Activated B cell treated with CpG ODN at 0.5 μM for 24 hours (primary cell): ENCODE data around the gene CAMK2G. TPM values are rescaled to one million over a fixed set of nuclear protein-coding genes. Genes with fewer than 3 reads are reported as not detected.

Source experiments
- ATAC-seq: fragments of 200-7000 bp; cut with Tn5 transposase; one replicate; pipeline ENCODE4 v1.10.0; 2021; ENCODE audit warnings: low read depth, mild to moderate bottlenecking, moderate library complexity
- CTCF ChIA-PET: fragments of 350-600 bp; sonication (Branson Sonifier 250); formaldehyde crosslinking; loops from one replicate; lab custom pipeline; 2021; ENCODE audit warnings: antibody characterized with exemption; lab: Charles Lee
- POLR2A ChIA-PET: fragments of 350-600 bp; sonication (Branson Sonifier 250); formaldehyde crosslinking; loops from one replicate; lab custom pipeline; 2021; ENCODE audit warnings: antibody characterized with exemption; lab: Charles Lee
- DNase-seq: peaks from one replicate; pipeline ENCODE4 v3.0.0; 2022
- H3K27ac Mint-ChIP-seq: one replicate; pipeline ENCODE4 v1.8.0; 2020; ENCODE audit warnings: mixed read lengths
- H3K27me3 Mint-ChIP-seq: one replicate; pipeline ENCODE4 v1.8.0; 2021; ENCODE audit warnings: mixed read lengths
- H3K36me3 Mint-ChIP-seq: one replicate; pipeline ENCODE4 v1.8.0; 2021; ENCODE audit warnings: low read depth, mixed read lengths
- H3K4me1 Mint-ChIP-seq: one replicate; pipeline ENCODE4 v1.8.0; 2021; ENCODE audit warnings: mixed read lengths
- H3K4me3 Mint-ChIP-seq: one replicate; pipeline ENCODE4 v1.8.0; 2020; ENCODE audit warnings: mild to moderate bottlenecking, mixed read lengths
- H3K9me3 Mint-ChIP-seq: one replicate; pipeline ENCODE4 v1.8.0; 2020; ENCODE audit warnings: mixed read lengths
- intact Hi-C: fragments of 100-400 bp; cut with micrococcal nuclease; formaldehyde crosslinking; loops from one replicate; pipeline ENCODE4 v1.15.1; 2024
- total RNA-seq: library from RNA; stranded (reverse); gene quantifications from 2 replicates; pipeline ENCODE4 v1.2.3, GENCODE V29; 2022
- TF ChIP-seq, protein P1 (sequence below): fragments of 200-600 bp; IDR thresholded peaks from one replicate; pipeline ENCODE4 v1.8.0; 2022; ENCODE audit warnings: antibody characterized with exemption, mild to moderate bottlenecking

Gene CAMK2G
- total RNA-seq, 1 donor from 2014 or later, result 19.9 TPM

DNA sequence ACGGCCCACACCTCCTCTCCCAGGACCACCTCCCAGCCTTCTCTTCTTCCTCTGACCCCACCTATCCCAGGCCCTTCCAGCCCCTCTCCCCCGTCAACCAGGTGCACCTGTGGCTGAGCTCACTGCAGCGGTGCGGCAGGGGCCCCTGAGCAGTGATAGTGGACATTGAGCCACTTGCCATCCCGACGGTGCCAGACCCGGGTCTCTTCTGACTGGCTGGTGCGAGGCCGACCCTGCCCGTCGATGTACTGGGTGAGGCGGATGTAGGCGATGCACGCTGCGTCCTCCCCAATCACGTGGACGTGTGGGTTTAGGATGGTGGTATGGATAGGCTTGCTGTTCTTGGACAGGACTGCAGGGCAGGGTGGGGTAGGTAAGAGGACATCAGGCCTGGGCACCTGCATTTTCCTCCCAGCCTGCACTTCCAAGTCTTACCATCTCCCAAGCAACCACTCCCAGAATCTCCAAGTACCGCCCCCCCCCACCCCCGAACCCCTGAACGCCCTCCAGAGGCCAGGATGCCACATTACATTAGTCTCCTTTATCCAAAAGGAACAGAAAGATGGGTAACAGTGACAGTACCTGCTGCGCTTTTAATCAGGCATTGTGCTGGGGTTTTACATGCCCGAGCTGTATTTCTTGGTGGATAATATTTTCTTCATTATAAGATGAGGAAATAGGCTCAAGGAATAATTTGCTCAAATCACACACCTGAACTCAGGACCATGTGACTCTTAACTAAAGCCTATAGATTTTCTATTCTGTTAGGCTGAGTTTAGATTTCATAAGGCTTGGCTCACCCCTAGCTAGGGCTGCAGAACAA is 59.2 kb downstream of the CAMK2G start:
- Mint-ChIP-seq H3K27ac (no peak overlapping the region), H3K27me3 (no peaks in the 10 kb centered on the region), H3K4me1 (peaks cover 6% of the 10 kb centered on the region), H3K36me3 (peaks cover 38% of the 10 kb centered on the region), H3K4me3 (no peak overlapping the region), H3K9me3 (no peaks in the 10 kb centered on the region)
- ATAC-seq (no peak), DNase-seq (no peak)
- CTCF ChIA-PET, result no interaction called here
- POLR2A ChIA-PET, result interaction anchor here (0.6 kb wide), 1 partner anchor 29 kb away, joined by 3 read pairs; no protein-coding TSS in a partner anchor
- intact Hi-C loops, result loop anchor here (5.0 to 10.0 kb wide), 2 partner anchors 182 to 190 kb away; partner anchors contain the start of gene VCL
- TF ChIP-seq, protein P1, sequence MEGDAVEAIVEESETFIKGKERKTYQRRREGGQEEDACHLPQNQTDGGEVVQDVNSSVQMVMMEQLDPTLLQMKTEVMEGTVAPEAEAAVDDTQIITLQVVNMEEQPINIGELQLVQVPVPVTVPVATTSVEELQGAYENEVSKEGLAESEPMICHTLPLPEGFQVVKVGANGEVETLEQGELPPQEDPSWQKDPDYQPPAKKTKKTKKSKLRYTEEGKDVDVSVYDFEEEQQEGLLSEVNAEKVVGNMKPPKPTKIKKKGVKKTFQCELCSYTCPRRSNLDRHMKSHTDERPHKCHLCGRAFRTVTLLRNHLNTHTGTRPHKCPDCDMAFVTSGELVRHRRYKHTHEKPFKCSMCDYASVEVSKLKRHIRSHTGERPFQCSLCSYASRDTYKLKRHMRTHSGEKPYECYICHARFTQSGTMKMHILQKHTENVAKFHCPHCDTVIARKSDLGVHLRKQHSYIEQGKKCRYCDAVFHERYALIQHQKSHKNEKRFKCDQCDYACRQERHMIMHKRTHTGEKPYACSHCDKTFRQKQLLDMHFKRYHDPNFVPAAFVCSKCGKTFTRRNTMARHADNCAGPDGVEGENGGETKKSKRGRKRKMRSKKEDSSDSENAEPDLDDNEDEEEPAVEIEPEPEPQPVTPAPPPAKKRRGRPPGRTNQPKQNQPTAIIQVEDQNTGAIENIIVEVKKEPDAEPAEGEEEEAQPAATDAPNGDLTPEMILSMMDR, result no peak

DNA sequence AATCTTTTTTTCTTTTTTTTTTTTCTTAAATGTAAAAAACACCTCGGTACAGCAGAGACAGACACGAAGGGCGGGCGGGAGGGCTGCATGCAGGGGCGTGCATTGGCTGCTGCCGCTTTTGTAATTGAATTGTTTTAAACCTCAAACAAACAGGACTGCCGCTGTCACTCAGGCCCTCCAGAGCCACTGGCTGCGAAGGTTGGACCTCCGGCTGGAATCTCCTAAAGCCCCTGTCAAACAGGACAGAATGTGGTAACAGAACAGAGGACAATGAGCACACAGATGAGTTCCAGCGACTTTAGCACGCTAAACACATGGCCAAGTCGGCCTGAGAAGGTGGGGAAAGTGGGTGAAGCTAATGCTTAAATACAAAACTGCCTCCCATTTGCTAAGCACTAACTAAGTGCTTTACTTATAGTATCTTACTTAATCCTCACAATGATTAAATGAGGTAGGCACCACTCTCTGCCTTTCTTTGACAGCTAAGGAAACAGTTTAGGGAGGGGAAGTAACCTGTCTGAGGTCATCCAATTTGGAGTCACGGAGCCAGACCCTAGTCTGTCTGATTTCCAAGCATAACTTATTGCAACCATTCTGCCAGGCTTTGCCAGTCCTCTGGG is 60.0 kb downstream of the CAMK2G start:
- H3K9me3 Mint-ChIP-seq, result no peaks in the 10 kb centered on the region
- H3K4me3 Mint-ChIP-seq, result no peak overlapping the region
- POLR2A ChIA-PET, result no interaction called here
- CTCF ChIA-PET, result no interaction called here
- peaks cover 40% of the 10 kb centered on the region for H3K36me3 Mint-ChIP-seq
- DNase-seq, result no peak
- peaks cover 12% of the 10 kb centered on the region for H3K4me1 Mint-ChIP-seq
- intact Hi-C loops, result loop anchor here (5.0 to 10.0 kb wide), 2 partner anchors 183 to 190 kb away; partner anchors contain the start of gene VCL
- no peak overlapping the region for H3K27ac Mint-ChIP-seq
- no peak for ATAC-seq
- TF ChIP-seq, protein P1, result no peak
- H3K27me3 Mint-ChIP-seq, result no peaks in the 10 kb centered on the region

DNA sequence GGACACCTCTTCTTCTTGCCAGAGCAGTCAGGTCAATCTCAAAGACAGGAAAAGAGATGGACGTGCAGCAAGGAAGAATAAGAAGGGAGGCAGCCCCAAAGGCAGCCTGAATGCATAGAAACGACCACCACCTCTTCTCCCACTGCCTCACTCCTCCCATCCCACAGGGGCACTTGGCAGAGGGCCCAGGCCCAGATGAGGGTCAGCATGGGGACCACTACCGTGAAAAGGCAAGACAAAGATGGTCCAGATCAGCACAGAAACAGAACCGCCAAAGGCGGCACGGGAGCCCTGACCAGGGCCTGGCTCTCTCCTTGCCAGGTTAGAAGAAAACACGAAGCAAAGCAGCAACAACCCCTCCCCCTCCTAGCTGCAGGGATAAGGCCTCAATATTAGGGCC is 61.0 kb downstream of the CAMK2G start:
- ChIA-PET POLR2A (interaction anchor here (1.9 kb wide), 1 partner anchor 41 kb away, joined by 10 read pairs; a partner anchor contains a TSS), CTCF (no interaction called here)
- intact Hi-C loops, result loop anchor here (5.0 to 10.0 kb wide), 2 partner anchors 184 to 189 kb away; partner anchors contain the start of gene VCL
- peak overlapping the region; percentile 27 for H3K27ac Mint-ChIP-seq
- DNase-seq (no peak), ATAC-seq (no peak)
- TF ChIP-seq, protein P1, result no peak
- H3K4me3 Mint-ChIP-seq, result no peak overlapping the region
- peaks cover 19% of the 10 kb centered on the region for H3K4me1 Mint-ChIP-seq
- no peaks in the 10 kb centered on the region for H3K9me3 Mint-ChIP-seq
- H3K27me3 Mint-ChIP-seq, result no peaks in the 10 kb centered on the region
- peaks cover 46% of the 10 kb centered on the region for H3K36me3 Mint-ChIP-seq

DNA sequence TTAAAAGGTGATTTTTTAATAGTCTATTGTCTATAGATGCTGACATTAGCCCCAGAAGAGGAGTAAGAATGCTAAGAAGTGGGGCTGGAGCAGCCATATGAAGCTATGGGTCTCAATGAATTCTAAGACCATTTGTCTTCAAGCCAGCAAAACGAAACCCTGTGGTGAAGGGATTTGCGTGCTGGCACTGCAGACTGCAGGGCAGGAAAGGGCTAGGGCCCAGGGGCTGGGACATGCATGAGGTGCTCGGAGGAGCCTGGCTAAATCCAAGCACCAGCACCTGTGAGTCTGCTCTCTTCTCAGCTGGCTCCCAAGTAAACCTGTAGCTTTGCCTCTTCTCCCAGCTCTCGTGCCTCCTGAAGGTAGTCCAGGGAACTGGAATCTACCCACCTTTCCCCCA is 61.7 kb downstream of the CAMK2G start:
- Mint-ChIP-seq H3K36me3 (peaks cover 50% of the 10 kb centered on the region), H3K27ac (peak overlapping the region; percentile 38), H3K9me3 (no peaks in the 10 kb centered on the region), H3K4me3 (no peak overlapping the region), H3K4me1 (peaks cover 21% of the 10 kb centered on the region), H3K27me3 (no peaks in the 10 kb centered on the region)
- ChIA-PET POLR2A (interaction anchor here (1.2 to 1.9 kb wide), 3 partner anchors 27 to 40 kb away, joined by 4 to 10 read pairs (median 6); partner anchors contain the start of genes CHCHD1 and ZSWIM8), CTCF (no interaction called here)
- ATAC-seq, result no peak
- intact Hi-C loops, result loop anchor here (5.0 to 10.0 kb wide), 2 partner anchors 185 to 188 kb away; partner anchors contain the start of gene VCL
- TF ChIP-seq, protein P1, result no peak
- DNase-seq, result no peak
